Panc1 (cell line): ENCODE results near the gene TMEM217. TPM values are rescaled to one million over a fixed set of nuclear protein-coding genes. Genes with fewer than 3 reads are reported as not detected.

ENCODE experiments used
- ATAC-seq: fragments of 200-7000 bp; cut with Tn5 transposase; 2 replicates; pipeline ENCODE4 v1.9.1; 2020; ENCODE audit warnings: mild to moderate bottlenecking, moderate library complexity
- BruUV-seq: library from RNA; stranded (reverse); fragments of 400-500 nt; replicated peaks from 2 replicates; lab custom pipeline; 2021; lab: Mats Ljungman, UMichigan
- CTCF ChIA-PET: fragments of 300-600 bp; sonication (Branson Sonifier 250); formaldehyde crosslinking; loops from one replicate; lab custom pipeline; 2022; ENCODE audit warnings: antibody characterized with exemption; lab: Charles Lee
- POLR2A ChIA-PET: fragments of 300-600 bp; sonication (Branson Sonifier 250); formaldehyde crosslinking; loops from one replicate; lab custom pipeline; 2022; ENCODE audit warnings: antibody characterized with exemption; lab: Charles Lee
- DNase-seq: peaks from one replicate; pipeline ENCODE4 v3.0.0-alpha.2; 2010; ENCODE audit warnings: low read depth, low spot score
- H3K27ac ChIP-seq: 2 replicates; pipeline ENCODE4 v1.5.1; 2011; ENCODE audit warnings: mild to moderate bottlenecking, low read length, inconsistent platforms
- H3K27me3 ChIP-seq: fragments of 200-500 bp; sonication (Bioruptor generic); 2 replicates; pipeline ENCODE4 v1.6.0; 2014; ENCODE audit warnings: low read length, inconsistent platforms; ENCODE audit not compliant: control insufficient read depth, insufficient read depth
- H3K36me3 ChIP-seq: fragments of 200-500 bp; sonication (Bioruptor generic); 2 replicates; pipeline ENCODE4 v1.5.1; 2014; ENCODE audit warnings: inconsistent platforms, mild to moderate bottlenecking, low read length, moderate library complexity; ENCODE audit not compliant: control insufficient read depth, insufficient read depth
- H3K4me1 ChIP-seq: 2 replicates; pipeline ENCODE4 v1.5.1; 2011; ENCODE audit warnings: inconsistent platforms, mild to moderate bottlenecking, low read length, moderate library complexity; ENCODE audit not compliant: control insufficient read depth, insufficient read depth
- H3K4me3 ChIP-seq, 2 experiments: 2 replicates each; pipeline ENCODE4 v1.5.1; 2011 to 2012; ENCODE audit warnings: low read depth in 2 of 2, low read length in 2 of 2, mild to moderate bottlenecking in 2 of 2, inconsistent platforms in 1 of 2, moderate library complexity in 1 of 2
- H3K9me3 ChIP-seq: fragments of 200-500 bp; sonication (Bioruptor generic); 2 replicates; pipeline ENCODE4 v1.5.1; 2014; ENCODE audit warnings: low read depth, mild to moderate bottlenecking, inconsistent platforms, low read length, moderate library complexity; ENCODE audit not compliant: control insufficient read depth, insufficient read depth
- CTCF ChIP-seq: fragments of 450-650 bp; IDR thresholded peaks from 2 replicates; pipeline ENCODE4 v1.5.1; 2017; ENCODE audit warnings: mild to moderate bottlenecking
- POLR2AphosphoS5 ChIP-seq: IDR thresholded peaks from 2 replicates; pipeline ENCODE4 v1.6.1; 2012; ENCODE audit warnings: mild to moderate bottlenecking, low read depth, low read length, moderate library complexity
- REST ChIP-seq, 2 experiments: IDR thresholded peaks; 2 replicates each; pipeline ENCODE4 v1.6.1; 2011 to 2012; ENCODE audit warnings: low read depth in 2 of 2, control low read depth in 1 of 2, low read length in 1 of 2, mild to moderate bottlenecking in 1 of 2, moderate library complexity in 1 of 2; ENCODE audit not compliant: insufficient read depth in 1 of 2
- SIN3A ChIP-seq: IDR thresholded peaks from 2 replicates; pipeline ENCODE4 v1.6.1; 2012; ENCODE audit warnings: low read depth, mild to moderate bottlenecking, low read length, moderate library complexity, borderline replicate concordance; ENCODE audit not compliant: insufficient read depth
- TCF7L2 ChIP-seq: IDR thresholded peaks from 2 replicates; pipeline ENCODE4 v1.6.1; 2011; ENCODE audit warnings: mild to moderate bottlenecking, low read depth, low read length, inconsistent platforms
- in situ Hi-C: cut with HindIII; loops from 2 replicates; pipeline ENCODE4 v1.10.0; 2016; ENCODE audit warnings: low sequenced_read_pairs, low pct_unique_long_range_greater_than_20kb
- intact Hi-C: fragments of 100-400 bp; cut with micrococcal nuclease; formaldehyde crosslinking; loops from one replicate; pipeline ENCODE4 v1.10.0; 2022; ENCODE audit not compliant: unreplicated experiment
- total RNA-seq: library from RNA; stranded (reverse); gene quantifications from one replicate; pipeline ENCODE4 v1.2.1, GENCODE V29; 2021; ENCODE audit not compliant: unreplicated experiment

TMEM217 gene
- total RNA-seq, 1 experiment from 2014 or later = 4.0 TPM

GRCh38 chr6:37206622-37207021 lies 51.3 kb downstream of the TMEM217 start:
- Histone ChIP-seq H3K4me3 (no peak overlapping the region), H3K27me3 (no peaks in the 10 kb centered on the region), H3K27ac (no peak overlapping the region), H3K9me3 (no peaks in the 10 kb centered on the region), H3K36me3 (no peaks in the 10 kb centered on the region), H3K4me1 (no peaks in the 10 kb centered on the region; the same call in 1 of the 2 replicates)
- BruUV-seq = no TSS peak
- POLR2A ChIA-PET = no interaction called here
- DNase-seq (no peak), ATAC-seq (no peak)
- CTCF ChIA-PET = interaction anchor here (0.6 to 1.4 kb wide), 2 partner anchors 9 to 189 kb away, joined by 3 to 4 read pairs; no protein-coding TSS in a partner anchor
- in situ Hi-C loops (no loop called here), intact Hi-C loops (no loop called here)
- TF ChIP-seq SIN3A (no peak), REST (IDR thresholded peaks at IDR 0.05; ENCODE audit: insufficient read depth in 1 of 2, low read depth in 2 of 2, low read length in 1 of 2) (no peak), POLR2AphosphoS5 (no peak), TCF7L2 (no peak), CTCF (no peak)

GRCh38 chr6:37205997-37206340 lies 52.0 kb downstream of the TMEM217 start:
- H3K4me1 ChIP-seq = no peaks in the 10 kb centered on the region; the same call in 1 of the 2 replicates
- no peaks in the 10 kb centered on the region for H3K27me3 ChIP-seq
- DNase-seq (no peak), ATAC-seq (no peak)
- intact Hi-C loops (no loop called here), in situ Hi-C loops (no loop called here)
- H3K9me3 ChIP-seq = no peaks in the 10 kb centered on the region
- ChIA-PET CTCF (no interaction called here), POLR2A (no interaction called here)
- H3K4me3 ChIP-seq = no peak overlapping the region
- no peaks in the 10 kb centered on the region for H3K36me3 ChIP-seq
- H3K27ac ChIP-seq = no peak overlapping the region; the same call in 1 of the 2 replicates
- BruUV-seq = no TSS peak
- TF ChIP-seq CTCF (no peak), TCF7L2 (no peak), POLR2AphosphoS5 (no peak), SIN3A (no peak), REST (IDR thresholded peaks at IDR 0.05; ENCODE audit: insufficient read depth in 1 of 2, low read depth in 2 of 2, low read length in 1 of 2) (no peak)
